GM21360 (cell line): ENCODE results near the gene ORC4.
"Not testable (repeated sequence)": the region's sequence is repeated elsewhere in the genome, so short reads cannot be mapped to it uniquely, and the experiment has no call there.

ENCODE experiments used
- ATAC-seq: cut with Tn5 transposase; IDR thresholded peaks from one replicate; pipeline ENCODE4 v1.9.1; 2021; ENCODE audit warnings: mild to moderate bottlenecking, moderate library complexity; ENCODE audit not compliant: unreplicated experiment

ORC4 gene

DNA sequence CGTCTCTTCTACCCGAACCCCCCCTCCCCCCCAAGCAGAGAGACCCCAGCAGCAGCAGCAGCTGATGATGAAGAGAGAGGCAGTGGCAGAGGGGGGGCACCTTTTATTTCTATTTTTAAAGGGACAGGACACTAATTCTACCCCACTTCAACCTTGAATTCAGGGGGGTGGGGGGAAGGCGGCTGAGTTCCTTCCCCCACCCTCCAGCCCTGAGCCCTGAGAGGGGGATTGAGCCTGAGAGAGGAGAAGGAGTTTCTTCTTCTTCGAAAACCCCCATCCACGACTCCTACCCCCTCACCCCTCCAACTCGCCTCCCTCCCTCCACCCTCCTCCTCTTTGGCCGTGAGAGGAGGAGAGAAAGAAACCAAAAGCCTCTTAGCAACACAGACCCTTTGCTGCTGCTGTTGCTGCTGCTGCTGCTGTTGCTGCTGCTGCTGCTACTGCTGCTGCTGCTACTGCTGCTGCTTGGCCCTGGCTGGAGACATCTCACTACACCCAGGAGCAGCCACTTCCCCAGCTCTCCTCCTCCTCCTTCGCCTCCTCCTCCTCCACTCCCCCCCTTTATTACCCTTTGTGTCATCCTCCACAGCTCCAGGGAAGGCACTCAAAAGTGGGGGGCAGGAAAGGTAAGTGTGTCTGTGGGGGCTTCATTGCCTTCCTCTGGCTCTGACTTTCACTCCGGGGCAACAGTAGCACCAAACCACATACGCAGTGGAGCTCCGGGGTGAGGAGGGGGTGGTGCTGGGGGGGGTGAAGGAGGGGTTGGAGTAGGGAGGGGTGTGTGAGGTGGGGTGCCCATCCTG, 723 bp upstream of the ORC4 start, which contains the start of gene MBD5:
MBD5 (plus strand) TSS at position 33 of the 803 bp plus-strand sequence.
- ATAC-seq, result peak; percentile 29

DNA sequence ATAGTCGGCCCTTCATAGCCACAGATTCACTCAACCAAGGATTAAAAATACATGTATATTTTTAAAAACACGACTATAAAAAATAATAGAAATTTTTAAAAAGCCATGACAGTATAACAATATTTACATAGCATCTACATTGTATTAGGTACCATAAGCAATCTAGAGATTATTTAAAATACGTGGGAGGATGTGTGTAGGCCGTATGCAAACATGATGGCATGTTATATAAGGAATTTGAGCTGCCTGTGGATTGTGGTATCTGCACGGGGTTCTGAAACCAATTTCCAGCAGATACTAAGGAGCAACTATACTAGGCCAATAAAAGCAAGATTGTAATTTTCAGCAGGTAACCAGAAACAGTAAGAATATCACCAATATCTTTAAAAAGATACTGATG, 5.9 kb downstream of the ORC4 start:
- no peak for ATAC-seq

DNA sequence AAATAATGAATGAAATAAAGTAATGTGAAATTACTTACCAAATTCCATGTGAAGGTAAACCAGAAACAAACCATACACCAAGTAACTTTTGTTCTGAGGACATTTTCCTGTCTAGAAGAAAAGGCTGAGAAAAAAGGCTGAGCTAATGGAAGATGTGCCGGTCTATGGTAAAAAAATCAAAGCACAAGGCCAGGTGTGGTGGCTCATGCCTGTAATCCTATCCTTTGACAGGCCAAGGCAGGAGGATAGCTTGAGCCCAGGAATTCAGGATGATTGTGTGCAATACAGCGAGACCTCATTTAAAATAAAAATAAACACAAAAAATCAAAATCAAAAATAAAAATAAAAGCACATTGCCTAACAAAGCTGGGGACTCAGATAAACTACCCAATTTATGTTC, 6.7 kb downstream of the ORC4 start:
- no peak for ATAC-seq

DNA sequence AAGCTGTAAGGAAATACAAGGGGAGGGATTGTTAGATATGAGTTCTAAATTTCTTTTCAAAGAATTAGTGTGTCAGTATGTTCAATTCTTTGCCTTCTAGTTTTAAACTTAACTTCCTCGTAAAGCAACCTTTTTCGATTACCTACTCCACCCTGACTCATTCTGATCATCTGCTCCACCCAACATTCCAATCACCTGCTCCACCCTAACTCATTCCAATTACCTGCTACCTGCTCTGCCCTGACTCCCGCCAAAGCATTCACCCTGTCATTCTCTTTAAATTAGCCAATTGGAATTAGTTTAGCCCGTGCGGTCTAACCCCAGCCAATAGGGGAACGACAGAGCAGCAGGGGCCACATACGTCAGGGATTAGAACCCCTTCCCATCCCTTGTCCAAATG, 12.1 kb downstream of the ORC4 start:
- ATAC-seq, result not testable (repeated sequence)

DNA sequence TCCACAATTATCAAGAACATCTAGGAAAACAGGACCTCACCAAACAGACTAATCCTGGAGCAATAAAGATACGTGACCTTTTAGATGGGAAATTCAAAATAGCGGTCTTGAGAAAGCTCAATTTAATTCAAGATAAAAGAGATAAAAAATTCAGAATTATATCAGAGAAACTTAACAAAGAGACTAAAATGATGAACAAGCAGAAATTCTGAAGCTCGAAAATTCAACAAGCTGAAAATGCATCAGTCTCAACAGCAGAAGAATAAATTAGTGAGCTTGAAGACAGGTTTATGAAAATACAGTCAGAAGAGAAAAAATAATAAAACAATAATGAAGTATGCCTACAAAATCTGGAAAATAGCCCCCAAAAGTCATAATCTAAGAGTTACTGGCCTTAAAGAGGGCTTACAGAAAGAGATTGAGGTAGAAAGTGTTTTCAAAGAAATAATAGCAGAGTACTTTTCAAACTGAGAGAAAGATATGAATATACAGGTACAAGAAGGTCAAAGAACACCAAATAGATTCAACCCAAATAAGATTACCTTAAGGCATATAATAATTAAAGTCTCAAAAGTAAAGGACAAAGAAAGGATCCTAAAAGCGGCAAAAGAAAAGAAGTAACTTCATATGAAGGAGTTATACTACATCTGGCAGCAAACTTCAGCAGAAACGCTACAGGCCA, 13.2 kb downstream of the ORC4 start:
- no peak for ATAC-seq

DNA sequence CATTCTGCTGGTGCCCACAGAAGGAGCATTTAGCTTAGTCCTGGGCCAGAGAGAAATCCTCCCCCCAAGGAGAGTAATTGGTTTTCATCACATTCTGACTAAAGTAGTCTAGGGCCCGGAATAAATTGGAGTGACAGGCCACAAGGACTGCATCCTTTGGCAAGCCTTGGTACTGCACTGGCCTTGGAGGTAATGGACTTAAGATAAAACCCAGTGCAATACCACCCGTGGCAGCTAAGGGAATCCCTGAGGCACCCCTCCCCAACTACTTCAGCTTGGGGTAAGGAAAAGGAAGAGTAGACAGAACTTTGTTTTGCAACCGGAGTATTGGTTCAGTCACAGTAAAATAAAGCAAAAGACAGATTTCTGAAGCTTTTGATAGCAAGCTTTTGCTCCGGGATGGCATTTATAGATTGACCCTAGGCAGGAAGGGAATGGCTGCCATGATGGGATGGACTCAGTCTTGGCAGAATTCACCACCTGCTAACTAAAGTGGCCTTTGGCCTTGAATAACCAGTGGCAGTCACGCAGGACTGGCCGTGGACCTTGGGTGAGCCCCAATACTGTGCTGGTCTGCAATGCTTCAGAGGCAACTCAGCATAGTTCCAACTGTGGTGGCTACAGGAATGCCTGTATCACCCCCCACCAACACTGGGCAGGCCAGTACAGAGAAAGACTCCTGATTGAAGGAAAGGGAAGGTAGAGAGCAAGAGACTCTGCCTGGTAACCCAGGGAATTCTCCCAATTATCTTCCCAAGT, 14.1 kb downstream of the ORC4 start:
- ATAC-seq, result no peak

DNA sequence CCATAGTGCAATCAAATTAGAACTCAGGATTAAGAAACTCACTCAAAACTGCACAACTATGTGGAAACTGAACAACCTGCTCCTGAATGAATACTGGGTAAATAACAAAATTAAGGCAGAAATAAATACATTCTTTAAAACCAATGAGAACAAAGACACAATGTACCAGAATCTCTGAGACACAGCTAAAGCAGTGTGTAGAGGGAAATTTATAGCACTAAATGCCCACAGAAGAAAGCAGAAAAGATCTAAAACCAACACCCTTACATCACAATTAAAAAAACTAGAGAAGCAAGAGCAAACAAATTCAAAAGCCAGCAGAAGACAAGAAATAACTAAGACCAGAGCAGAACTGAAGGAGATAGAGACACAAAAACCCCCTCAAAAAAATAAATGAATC, 18.1 kb downstream of the ORC4 start:
- not testable (repeated sequence) for ATAC-seq

DNA sequence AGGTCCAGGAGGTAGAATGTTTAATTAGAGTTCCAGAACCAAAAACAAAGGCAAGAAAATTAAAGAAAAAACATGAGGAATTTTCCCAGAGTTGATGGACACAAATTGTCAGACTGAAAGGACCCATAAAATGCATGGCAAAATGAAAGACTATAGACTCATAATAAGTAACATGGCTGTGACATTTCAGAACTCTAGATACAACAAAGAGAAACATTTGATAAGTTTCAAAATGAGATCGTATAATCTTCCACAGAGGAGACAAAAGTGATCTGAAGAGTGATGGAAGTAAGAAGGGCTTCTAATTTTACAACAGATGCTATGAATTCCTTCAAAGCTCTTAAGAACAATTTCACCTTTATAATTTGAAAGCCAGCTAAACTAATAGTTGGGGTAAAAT, 20.4 kb downstream of the ORC4 start:
- no peak for ATAC-seq

DNA sequence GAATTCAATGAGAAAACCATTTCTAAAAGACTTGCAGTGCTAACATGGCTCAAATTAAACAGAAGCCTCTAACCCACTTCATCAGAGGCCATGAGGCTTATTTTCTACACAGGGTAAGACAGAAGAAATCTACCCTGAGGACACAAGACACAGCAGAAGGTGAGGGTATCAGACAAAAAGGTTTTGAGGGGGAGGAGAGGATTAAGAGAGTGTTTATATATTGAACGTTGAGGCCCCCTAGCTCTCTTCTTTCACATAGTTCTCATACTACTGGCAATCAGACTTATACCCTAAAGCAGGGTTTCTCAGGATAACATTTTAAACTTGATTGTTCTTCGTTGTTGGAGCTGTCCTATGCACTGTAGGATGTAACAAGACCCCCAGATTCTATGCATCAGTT, 21.4 kb downstream of the ORC4 start:
- ATAC-seq, result no peak

DNA sequence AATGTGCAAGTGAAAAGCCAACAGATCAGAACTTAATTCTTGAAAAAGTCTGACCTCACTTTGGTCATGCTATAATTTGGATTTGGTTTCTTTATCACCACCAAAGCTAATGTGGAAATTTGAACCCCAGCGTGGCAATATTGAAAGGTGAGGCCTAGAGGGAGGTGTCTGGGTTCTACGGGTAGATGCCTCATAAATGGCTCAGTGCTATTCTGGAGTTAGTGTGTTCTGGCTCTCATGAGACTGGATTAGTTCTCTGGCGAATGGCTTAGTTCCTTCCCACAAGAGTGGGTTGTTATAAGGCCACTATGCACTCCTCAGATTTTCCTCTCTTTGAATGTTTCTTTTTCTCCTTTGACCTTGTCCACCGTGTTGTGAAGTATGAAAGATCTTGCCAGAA, 22.3 kb downstream of the ORC4 start:
- no peak for ATAC-seq

DNA sequence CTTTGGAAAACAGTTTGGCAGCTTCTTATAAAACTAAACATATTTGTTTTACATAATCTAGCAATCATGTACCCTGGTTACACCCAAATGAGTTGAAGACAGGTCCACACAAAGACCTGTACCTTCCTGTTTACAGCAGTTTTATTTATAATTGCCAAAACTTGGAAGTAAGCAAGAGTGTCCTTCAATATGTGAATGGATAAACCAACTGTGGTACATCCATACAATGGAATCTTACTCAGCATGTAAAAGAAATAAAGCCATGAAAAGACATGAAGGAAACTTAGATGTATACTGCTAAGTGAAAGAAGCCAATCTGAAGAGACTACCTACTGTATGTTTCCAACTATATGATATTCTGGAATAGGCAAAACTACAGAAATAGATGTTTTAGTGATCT, 23.7 kb downstream of the ORC4 start:
- ATAC-seq, result no peak

DNA sequence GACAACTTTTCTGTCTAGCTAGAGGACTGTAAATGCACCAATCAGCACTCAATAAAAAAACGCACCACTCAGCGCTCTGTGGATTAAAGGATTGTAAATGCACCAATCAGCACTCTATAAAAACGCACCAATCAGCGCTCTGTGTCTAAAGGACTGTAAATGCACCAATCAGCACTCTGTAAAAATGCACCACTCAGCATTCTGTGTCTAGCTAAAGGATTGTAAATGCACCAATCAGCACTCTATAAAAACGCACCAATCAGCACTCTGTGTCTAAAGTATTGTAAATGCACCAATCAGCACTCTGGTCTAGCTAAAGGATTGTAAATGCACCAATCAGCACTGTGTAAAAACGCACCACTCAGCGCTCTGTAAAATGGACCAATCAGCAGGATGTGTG, 25.6 kb downstream of the ORC4 start:
- ATAC-seq, result not testable (repeated sequence)

DNA sequence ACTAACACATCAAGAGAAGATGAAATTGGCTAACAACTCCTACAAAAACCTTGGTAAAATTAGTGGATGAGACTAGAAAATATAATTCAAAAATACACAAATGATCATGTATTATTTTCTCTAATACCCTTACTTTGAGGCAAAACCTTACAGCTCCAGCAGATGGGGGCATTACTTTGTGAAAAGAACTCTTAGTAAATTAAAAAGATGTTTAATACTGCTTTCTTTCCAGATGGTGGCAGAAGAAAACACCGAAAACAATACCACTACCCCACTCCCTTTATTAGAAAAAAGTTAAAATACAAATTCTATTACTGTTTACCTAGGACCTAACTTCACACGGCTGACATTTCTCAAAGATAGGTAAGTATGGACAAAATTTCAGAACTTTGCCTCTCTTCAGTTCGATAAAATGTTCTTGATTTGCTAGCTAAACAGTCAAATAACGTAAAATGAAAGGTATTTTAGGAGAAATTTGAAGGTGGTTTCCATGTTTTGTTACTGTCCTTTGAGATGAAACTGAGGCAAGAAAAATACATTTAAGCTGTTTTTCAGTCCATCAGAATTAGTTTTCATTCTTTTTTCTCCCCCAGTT, 30.6 kb downstream of the ORC4 start:
- ATAC-seq, result peak; percentile 84

DNA sequence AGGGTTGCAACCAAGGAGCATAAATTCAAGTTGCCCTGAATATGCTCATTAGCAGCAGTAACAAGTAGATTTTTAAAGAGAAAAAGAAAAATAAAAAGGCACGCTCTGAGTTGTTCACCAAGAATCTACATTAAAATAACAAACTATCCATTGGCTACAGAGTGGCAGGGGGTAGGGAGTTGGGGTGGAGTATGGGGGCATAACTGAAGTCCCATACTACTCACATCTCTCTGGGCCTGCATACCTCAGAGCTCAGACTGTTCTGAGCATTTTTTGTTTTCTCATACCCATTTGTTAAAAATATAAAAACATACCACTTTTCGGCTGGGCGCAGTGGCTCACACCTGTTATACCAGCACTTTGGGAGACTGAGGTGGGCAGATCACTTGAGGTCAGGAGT, 31.4 kb downstream of the ORC4 start:
- ATAC-seq, result no peak

DNA sequence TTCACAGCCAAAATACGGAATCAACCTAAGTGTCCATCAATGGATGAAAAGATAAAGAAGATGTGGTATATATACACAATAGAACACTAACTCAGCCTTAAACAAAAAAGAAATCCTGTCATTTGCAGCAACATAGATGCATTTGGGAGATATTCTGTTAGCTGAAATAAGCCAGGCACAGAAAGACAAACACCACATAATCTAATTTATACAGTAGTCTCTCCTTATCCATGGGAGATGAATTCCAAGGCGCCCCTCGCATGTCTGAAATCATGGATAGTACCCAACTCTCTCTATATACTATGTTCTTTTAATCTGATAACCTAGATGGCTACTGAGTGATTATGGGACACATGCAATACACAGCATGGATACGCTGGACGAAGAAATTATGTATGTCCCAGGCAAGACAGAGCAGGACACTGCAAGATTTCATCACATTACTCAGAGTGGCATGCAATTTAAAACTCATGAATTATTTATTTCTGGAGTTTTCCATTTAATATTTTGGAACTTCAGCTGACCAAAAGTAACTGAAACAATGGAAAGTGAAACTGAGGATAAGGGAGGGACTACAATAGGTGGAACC, 39.5 kb downstream of the ORC4 start:
- no peak for ATAC-seq

DNA sequence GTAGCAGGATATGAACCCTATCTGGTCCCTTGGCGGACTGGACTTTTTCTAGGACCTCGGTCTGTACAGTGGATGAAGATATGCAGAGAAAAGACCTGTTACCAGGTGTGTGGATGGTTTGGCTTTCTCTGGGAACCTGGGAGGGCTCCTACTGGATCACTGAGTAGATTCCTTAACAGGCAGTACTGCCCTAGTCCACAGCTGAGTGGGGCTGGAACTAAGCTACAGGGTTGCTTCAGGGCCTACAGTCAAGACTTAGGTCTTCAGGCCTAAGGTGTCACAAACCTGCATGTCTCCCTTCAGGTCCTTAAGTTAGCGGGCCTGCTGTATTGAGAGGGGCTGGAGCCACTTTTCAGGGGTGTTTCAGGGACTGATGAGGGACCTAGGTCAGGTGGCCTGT, 42.9 kb downstream of the ORC4 start:
- ATAC-seq, result no peak

DNA sequence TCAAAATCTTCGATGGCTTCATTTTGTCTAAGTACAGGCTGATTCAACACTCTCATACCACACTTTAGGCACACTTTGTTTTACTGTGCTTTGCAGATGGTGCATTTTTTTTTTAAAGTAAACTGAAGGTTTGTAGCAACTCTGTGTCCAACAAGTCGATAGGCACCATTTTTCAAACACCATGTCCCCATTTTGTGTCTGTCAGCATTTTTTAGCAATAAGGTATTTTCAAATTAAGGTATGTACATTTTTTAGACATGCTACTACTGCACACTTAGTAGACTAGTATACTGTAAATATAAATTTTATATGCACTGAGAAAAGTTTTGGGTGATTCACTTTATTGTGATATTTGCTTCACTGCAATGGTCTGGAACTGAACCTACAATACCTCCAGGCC, 44.4 kb downstream of the ORC4 start:
- ATAC-seq, result no peak

DNA sequence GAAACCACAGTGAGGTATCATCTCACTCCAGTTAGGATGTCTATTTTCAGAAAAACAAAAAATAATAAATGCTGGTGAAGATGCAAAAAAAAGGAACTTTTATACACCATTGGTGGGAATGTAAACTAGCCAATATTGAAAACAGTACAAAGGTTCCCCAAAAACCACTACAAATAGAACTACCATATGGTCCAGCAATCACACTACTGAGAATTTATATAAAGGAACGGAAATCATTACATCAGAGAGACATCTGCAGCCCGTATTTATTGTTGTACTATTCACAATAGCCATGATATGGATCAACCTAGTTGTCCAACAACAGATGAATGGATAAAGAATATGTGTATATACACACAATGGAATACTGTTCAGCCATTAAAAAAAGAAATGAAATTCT, 52.0 kb downstream of the ORC4 start:
- no peak for ATAC-seq

DNA sequence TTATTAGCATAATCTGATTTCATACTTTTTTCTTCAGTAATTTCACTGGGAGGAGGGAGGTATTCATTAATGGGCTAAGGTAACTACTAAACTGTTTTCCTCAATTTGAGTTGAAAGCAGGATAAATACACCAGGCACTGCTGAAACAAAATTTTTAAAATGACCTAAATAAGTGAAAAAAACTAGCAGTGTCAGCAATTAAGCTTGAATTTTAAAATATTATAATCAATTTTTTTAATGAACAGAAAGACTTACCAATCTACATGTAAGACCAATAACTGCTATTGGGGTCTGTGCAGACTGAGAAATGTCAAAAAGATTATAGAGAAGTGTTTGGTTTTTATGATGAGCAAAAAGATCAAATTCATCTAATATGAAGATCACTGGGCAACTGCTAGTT, 68.4 kb downstream of the ORC4 start:
- ATAC-seq, result no peak

DNA sequence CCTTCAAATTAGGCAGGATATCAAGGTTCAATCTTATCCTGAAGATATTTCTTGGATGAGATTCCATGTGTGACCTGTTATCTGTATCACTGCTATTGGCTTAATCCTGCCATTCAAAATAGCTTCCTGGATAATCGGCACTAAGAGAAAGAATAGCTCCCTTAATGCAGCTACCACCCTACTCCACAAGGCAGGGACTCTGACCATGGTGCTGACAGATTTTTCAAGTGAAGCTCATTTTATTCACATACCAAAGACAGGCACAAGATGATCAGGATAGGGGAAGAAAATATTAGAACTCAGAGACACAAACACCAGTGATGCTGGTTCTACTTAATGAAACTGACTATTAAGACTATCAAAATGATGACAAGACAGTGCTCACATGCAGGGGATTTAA, 74.9 kb downstream of the ORC4 start:
- ATAC-seq, result no peak

DNA sequence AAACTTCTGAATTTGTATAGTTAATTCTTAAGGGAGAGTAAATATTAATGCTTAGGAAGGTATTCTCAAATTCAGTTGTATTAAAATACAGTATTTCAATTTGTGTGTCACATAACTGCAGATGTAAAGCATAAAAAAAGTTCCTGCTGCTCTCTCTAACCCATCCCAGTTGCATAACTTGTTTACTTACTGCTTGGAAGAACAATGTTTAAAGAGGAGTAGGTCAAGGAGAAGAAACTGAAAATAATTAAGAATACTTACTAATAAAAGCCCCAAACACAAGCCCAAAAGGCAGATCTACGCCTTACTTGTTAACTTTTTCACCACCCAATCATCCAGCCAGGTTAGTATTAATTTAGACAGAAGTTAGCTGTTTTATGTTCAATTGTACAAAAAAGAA, 81.2 kb downstream of the ORC4 start:
- no peak for ATAC-seq
